MCF 10A (cell line): ENCODE results near the gene GAS6. TPM values are rescaled to one million over a fixed set of nuclear protein-coding genes. Genes with fewer than 3 reads are reported as not detected.

Source experiments
- BruUV-seq: library from RNA; stranded (reverse); fragments of 400-500 nt; replicated peaks from 2 replicates; lab custom pipeline; 2021; lab: Mats Ljungman, UMichigan
- CTCF ChIA-PET: fragments of 300-600 bp; sonication (Branson Sonifier 250); formaldehyde crosslinking; extraction: SDS; loops from one replicate; lab custom pipeline; 2021; ENCODE audit warnings: antibody characterized with exemption, inconsistent platforms; lab: Yijun Ruan, JAX
- POLR2A ChIA-PET: fragments of 300-600, 350-650 bp; sonication (Branson Sonifier 250); formaldehyde crosslinking; extraction: SDS; loops from one replicate; lab custom pipeline; 2020; ENCODE audit warnings: antibody characterized with exemption, inconsistent platforms; lab: Yijun Ruan, JAX
- DNase-seq: peaks from one replicate; pipeline ENCODE4 v3.0.0-alpha.2; 2018; ENCODE audit not compliant: unreplicated experiment
- H3K27ac Mint-ChIP-seq: one replicate; pipeline ENCODE4 v1.8.0; 2022; ENCODE audit warnings: mild to moderate bottlenecking, low read depth, mixed read lengths; ENCODE audit not compliant: unreplicated experiment
- H3K27me3 Mint-ChIP-seq: one replicate; pipeline ENCODE4 v1.8.0; 2022; ENCODE audit warnings: mixed read lengths; ENCODE audit not compliant: insufficient read depth, unreplicated experiment
- H3K36me3 Mint-ChIP-seq: one replicate; pipeline ENCODE4 v1.8.0; 2022; ENCODE audit warnings: mild to moderate bottlenecking, moderate library complexity, mixed read lengths; ENCODE audit not compliant: insufficient read depth, unreplicated experiment
- H3K4me1 Mint-ChIP-seq: one replicate; pipeline ENCODE4 v1.8.0; 2022; ENCODE audit warnings: mixed read lengths; ENCODE audit not compliant: insufficient read depth, unreplicated experiment
- H3K4me3 Mint-ChIP-seq: one replicate; pipeline ENCODE4 v1.8.0; 2022; ENCODE audit warnings: mild to moderate bottlenecking, moderate library complexity, mixed read lengths; ENCODE audit not compliant: unreplicated experiment
- H3K9me3 Mint-ChIP-seq: one replicate; pipeline ENCODE4 v1.8.0; 2022; ENCODE audit warnings: mixed read lengths; ENCODE audit not compliant: unreplicated experiment
- CTCF ChIP-seq: fragments of 200-600 bp; IDR thresholded peaks from one replicate; pipeline ENCODE4 v1.8.0; 2022; ENCODE audit warnings: antibody characterized with exemption, mild to moderate bottlenecking; ENCODE audit not compliant: unreplicated experiment
- intact Hi-C: fragments of 100-400 bp; cut with micrococcal nuclease; formaldehyde crosslinking; loops from 2 replicates; pipeline ENCODE4 v1.14.1; 2022
- total RNA-seq: library from RNA; stranded (reverse); gene quantifications from 2 replicates; pipeline ENCODE4 v1.2.3, GENCODE V29; 2022

The GAS6 gene
- total RNA-seq, 1 experiment from 2014 or later: 92.3 TPM

- TF ChIP-seq CTCF: no peak
- Mint-ChIP-seq H3K27me3 (no peaks in the 10 kb centered on the region), H3K4me1 (peaks cover 29% of the 10 kb centered on the region), H3K9me3 (no peaks in the 10 kb centered on the region), H3K4me3 (no peak overlapping the region), H3K36me3 (peaks cover 36% of the 10 kb centered on the region), H3K27ac (no peak overlapping the region)
- intact Hi-C loops: no loop called here
- no TSS peak for BruUV-seq
- ChIA-PET POLR2A (interaction anchor here (0.5 to 3.3 kb wide), 5 partner anchors 9 to 142 kb away, joined by 3 to 52 read pairs (median 45); partner anchors contain the start of gene GAS6), CTCF (interaction anchor here (0.6 to 1.3 kb wide), 4 partner anchors 23 to 307 kb away, joined by 3 to 5 read pairs (median 4); no protein-coding TSS in a partner anchor)
- no peak for DNase-seq
Observed at GRCh38 chr13:113839536-113840204, 24.2 kb downstream of the GAS6 start.

- Mint-ChIP-seq H3K36me3 (peaks cover 30% of the 10 kb centered on the region), H3K27me3 (no peaks in the 10 kb centered on the region), H3K4me3 (peak overlapping the region; percentile 75), H3K4me1 (peaks cover 21% of the 10 kb centered on the region), H3K27ac (no peak overlapping the region), H3K9me3 (no peaks in the 10 kb centered on the region)
- ChIA-PET CTCF (interaction anchor here (0.7 to 2.4 kb wide), 4 partner anchors 17 to 109 kb away, joined by 3 to 11 read pairs (median 4); no protein-coding TSS in a partner anchor), POLR2A (interaction anchor here (2.9 to 3.3 kb wide), 3 partner anchors 10 to 24 kb away, joined by 45 to 52 read pairs (median 49); partner anchors contain the start of gene GAS6)
- no peak for TF ChIP-seq CTCF
- BruUV-seq: no TSS peak
- DNase-seq: no peak
- intact Hi-C loops: no loop called here
Observed at GRCh38 chr13:113838711-113839201, 25.1 kb downstream of the GAS6 start.

GRCh38 chr13:113837560-113838355 is 26.1 kb downstream of the GAS6 start:
- Mint-ChIP-seq H3K4me3 (peak overlapping the region; percentile 75), H3K9me3 (no peaks in the 10 kb centered on the region), H3K27me3 (no peaks in the 10 kb centered on the region), H3K36me3 (peaks cover 36% of the 10 kb centered on the region), H3K4me1 (peaks cover 21% of the 10 kb centered on the region), H3K27ac (peak overlapping the region; percentile 100)
- no peak for TF ChIP-seq CTCF
- ChIA-PET POLR2A (interaction anchor here (0.6 to 3.3 kb wide), 16 partner anchors 11 to 444 kb away, joined by 3 to 52 read pairs (median 4); partner anchors contain the start of genes DCUN1D2, GAS6 and UPF3A), CTCF (interaction anchor here (0.6 to 2.4 kb wide), 5 partner anchors 10 to 399 kb away, joined by 3 to 11 read pairs (median 3); no protein-coding TSS in a partner anchor)
- BruUV-seq: no TSS peak
- peak; percentile 99 for DNase-seq
- intact Hi-C loops: loop anchor here (1.0 kb wide), 2 partner anchors 16 to 26 kb away; no protein-coding TSS in a partner anchor
